Measurements from ENCODE around the gene SLC27A1. TPM values are rescaled to one million over a fixed set of nuclear protein-coding genes. Genes with fewer than 3 reads are reported as not detected.
A peak's percentile ranks its signal among the peaks of the same experiment; 100 is the strongest.

SLC27A1 gene
- total and polyA plus RNA-seq, 9 of the 15 experiments (the other 6 are each of a cell fraction or from before 2014, with no cell fraction given), result 0.06 to 3.0 (median 1.1) TPM

GRCh38 chr19:17522988-17523872 is 52.9 kb downstream of the SLC27A1 start (continued):
- TF ChIP-seq SMAD2 (IDR thresholded peaks at IDR 0.05; ENCODE audit: low read depth, low read length), result no peak
- peak; percentile 58; the same call in 1 of the 2 replicates for TF ChIP-seq ZBTB33 (CRISPR knock-in tag; IDR thresholded peaks at IDR 0.05)
- TF ChIP-seq ZNF639 (CRISPR knock-in tag; conservative IDR thresholded peaks at IDR 0.05 in 1 of 2, IDR thresholded peaks at IDR 0.05 in 1 of 2), result no peak
- no peak for TF ChIP-seq SMC3 (conservative IDR thresholded peaks at IDR 0.05; ENCODE audit: insufficient read depth, low read depth, low read length)
- TF ChIP-seq FOXJ3 (CRISPR knock-in tag; IDR thresholded peaks at IDR 0.05), result no peak
- TF ChIP-seq ZNF449 (CRISPR knock-in tag; IDR thresholded peaks at IDR 0.05), result no peak
- TF ChIP-seq ZNF589 (CRISPR knock-in tag; IDR thresholded peaks at IDR 0.05; ENCODE audit: low read depth), result no peak
- no peak for TF ChIP-seq STAT5A (IDR thresholded peaks at IDR 0.05; ENCODE audit: borderline replicate concordance, low read length)
- TF ChIP-seq NEUROD1 (IDR thresholded peaks at IDR 0.05; ENCODE audit: borderline replicate concordance, low read depth, low read length, partially characterized antibody), result no peak
